NCI-H1694 (cell line): ENCODE data around the gene EDA2R.

Experiments
- DNase-seq: peaks from one replicate; lab custom pipeline; 2025; lab: John Stamatoyannopoulos, UW

The EDA2R gene

GRCh38 chrX:66638591-66639500, at the start of gene EDA2R:
Gene EDA2R (minus strand): TSS chrX:66639078. CDS start chrX:66616020, 23,058 bp downstream.
- DNase-seq = no peak

- DNase-seq = no peak
Measured at GRCh38 chrX:66684196-66684595, 45.3 kb upstream of the EDA2R start.

GRCh38 chrX:66680451-66680850, 41.6 kb upstream of the EDA2R start:
- no peak for DNase-seq

GRCh38 chrX:66677430-66677829, 38.6 kb upstream of the EDA2R start:
- no peak for DNase-seq

- no peak for DNase-seq
Measured at GRCh38 chrX:66676990-66677389, 38.1 kb upstream of the EDA2R start.

- DNase-seq = no peak
Measured at GRCh38 chrX:66676413-66676812, 37.5 kb upstream of the EDA2R start.

GRCh38 chrX:66675541-66675940, 36.7 kb upstream of the EDA2R start:
- no peak for DNase-seq

- no peak for DNase-seq
Measured at GRCh38 chrX:66674506-66674905, 35.6 kb upstream of the EDA2R start.

- DNase-seq = no peak
Measured at GRCh38 chrX:66672106-66672505, 33.2 kb upstream of the EDA2R start.

- DNase-seq = no peak
Measured at GRCh38 chrX:66654411-66654810, 15.5 kb upstream of the EDA2R start.

- DNase-seq = no peak
Measured at GRCh38 chrX:66635360-66635759, 3.5 kb downstream of the EDA2R start.

GRCh38 chrX:66634272-66634671, 4.6 kb downstream of the EDA2R start:
- no peak for DNase-seq

- no peak for DNase-seq
Measured at GRCh38 chrX:66633541-66633940, 5.3 kb downstream of the EDA2R start.

GRCh38 chrX:66632981-66633380, 5.9 kb downstream of the EDA2R start:
- no peak for DNase-seq

- no peak for DNase-seq
Measured at GRCh38 chrX:66632473-66632872, 6.4 kb downstream of the EDA2R start.

GRCh38 chrX:66625525-66625924, 13.4 kb downstream of the EDA2R start:
- DNase-seq = no peak

GRCh38 chrX:66622209-66622608, 16.7 kb downstream of the EDA2R start:
- no peak for DNase-seq

GRCh38 chrX:66616944-66617343, 21.9 kb downstream of the EDA2R start:
- DNase-seq = no peak

GRCh38 chrX:66602381-66602938, 36.4 kb downstream of the EDA2R start:
- DNase-seq = no peak

- no peak for DNase-seq
Measured at GRCh38 chrX:66601522-66601921, 37.4 kb downstream of the EDA2R start.

GRCh38 chrX:66579219-66579618, 59.7 kb downstream of the EDA2R start:
- no peak for DNase-seq

- no peak for DNase-seq
Measured at GRCh38 chrX:66553973-66554372, 84.9 kb downstream of the EDA2R start.

- no peak for DNase-seq
Measured at GRCh38 chrX:66547847-66548369, 91.0 kb downstream of the EDA2R start.
